ENCODE measurements around the gene LRRC23. TPM values are rescaled to one million over a fixed set of nuclear protein-coding genes. Genes with fewer than 3 reads are reported as not detected.

Gene LRRC23
- total and polyA plus RNA-seq, 9 of the 15 experiments (the other 6 are each of a cell fraction or from before 2014, with no cell fraction given) = 2.2 to 7.0 (median 3.0) TPM

GRCh38 chr12:6944381-6945186 is 40.0 kb downstream of the LRRC23 start:
- CTCF ChIA-PET (ENCODE audit: low intra/inter-chr PET ratio) = interaction anchor here (1.3 to 2.3 kb wide), 5 partner anchors 17 to 165 kb away, joined by 4 to 14 read pairs (median 12); partner anchors contain the start of gene C1R
- peak; percentile 96 for TF ChIP-seq RBFOX2 (IDR thresholded peaks at IDR 0.05; ENCODE audit: low read depth, low read length)
- peak; percentile 60 for TF ChIP-seq RNF2 (IDR thresholded peaks at IDR 0.05)
- 0 out of 2 replicates have a peak, but pooled peaks have one; percentile 29 for TF ChIP-seq MYC (IDR thresholded peaks at IDR 0.05; ENCODE audit: low read depth, low read length)
- TF ChIP-seq MYC (CRISPR knock-in tag; IDR thresholded peaks at IDR 0.05; ENCODE audit: borderline replicate concordance, low read depth) = no peak
- TF ChIP-seq E2F3 (CRISPR knock-in tag; IDR thresholded peaks at IDR 0.05) = peak; percentile 45; the same call in 1 of the 2 replicates
- no peak for TF ChIP-seq ATF6 (CRISPR knock-in tag; IDR thresholded peaks at IDR 0.05)
- peak; percentile 91; the same call in 1 of the 2 replicates for TF ChIP-seq SRSF1 (IDR thresholded peaks at IDR 0.05; ENCODE audit: low read depth, low read length)
- TF ChIP-seq ZNF518B (CRISPR knock-in tag; IDR thresholded peaks at IDR 0.05) = no peak
- TF ChIP-seq, protein P1, sequence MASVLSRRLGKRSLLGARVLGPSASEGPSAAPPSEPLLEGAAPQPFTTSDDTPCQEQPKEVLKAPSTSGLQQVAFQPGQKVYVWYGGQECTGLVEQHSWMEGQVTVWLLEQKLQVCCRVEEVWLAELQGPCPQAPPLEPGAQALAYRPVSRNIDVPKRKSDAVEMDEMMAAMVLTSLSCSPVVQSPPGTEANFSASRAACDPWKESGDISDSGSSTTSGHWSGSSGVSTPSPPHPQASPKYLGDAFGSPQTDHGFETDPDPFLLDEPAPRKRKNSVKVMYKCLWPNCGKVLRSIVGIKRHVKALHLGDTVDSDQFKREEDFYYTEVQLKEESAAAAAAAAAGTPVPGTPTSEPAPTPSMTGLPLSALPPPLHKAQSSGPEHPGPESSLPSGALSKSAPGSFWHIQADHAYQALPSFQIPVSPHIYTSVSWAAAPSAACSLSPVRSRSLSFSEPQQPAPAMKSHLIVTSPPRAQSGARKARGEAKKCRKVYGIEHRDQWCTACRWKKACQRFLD (CRISPR knock-in tag; IDR thresholded peaks at IDR 0.05) = no peak
- TF ChIP-seq BDP1 (IDR thresholded peaks at IDR 0.05; ENCODE audit: insufficient read depth, insufficient read length) = no peak
- TF ChIP-seq ATF1 (CRISPR knock-in tag; IDR thresholded peaks at IDR 0.05) = no peak
- peak; percentile 19; the same call in 1 of the 2 replicates for TF ChIP-seq ATF1 (tag; IDR thresholded peaks at IDR 0.05)
- no peak for TF ChIP-seq ERF (CRISPR knock-in tag; IDR thresholded peaks at IDR 0.05)
- no peak for TF ChIP-seq POU5F1 (IDR thresholded peaks at IDR 0.05; ENCODE audit: borderline replicate concordance, low read depth, low read length, partially characterized antibody)
- TF ChIP-seq GABPB1 (CRISPR knock-in tag; IDR thresholded peaks at IDR 0.05) = peak; percentile 70; the same call in 1 of the 2 replicates

More at GRCh38 chr12:6944381-6945186, 40.0 kb downstream of the LRRC23 start:
- H3K27ac ChIP-seq (ENCODE audit: extremely low read depth, low read depth, low read length) = peak overlapping the region; percentile 96
- H3K79me2 ChIP-seq (ENCODE audit: control insufficient read depth, insufficient read depth, low read length) = peaks cover 13% of the 10 kb centered on the region
- ATAC-seq (peak; percentile 72), DNase-seq (ENCODE audit: extremely low read depth in 1 of 4, low spot score in 3 of 4) (peak; percentile 55 to 92 (median 65)), FAIRE-seq (peak; percentile 87)
- H3K4me2 ChIP-seq (ENCODE audit: insufficient read depth, low read length) = peak overlapping the region; percentile 94
- peaks cover 24% of the 10 kb centered on the region; the same call in 2 of the 3 replicates for H3K36me3 ChIP-seq (ENCODE audit: control insufficient read depth, insufficient read depth, low read length)
- H3K9me3 ChIP-seq (replicated peaks; ENCODE audit: control insufficient read depth, insufficient read depth, low read depth, low read length) = no peaks in the 10 kb centered on the region
- intact Hi-C loops (cut with micrococcal nuclease) (loop anchor here (1.0 to 5.0 kb wide), 5 partner anchors 20 to 164 kb away; partner anchors contain the start of genes C1RL and TPI1), in situ Hi-C loops (cut with MboI) (loop anchor here (5.0 kb wide), 1 partner anchor 77 kb away; the partner anchor contains the start of gene TPI1)
- WGBS (ENCODE audit: insufficient coverage, low coverage, missing lambda C conversion rate) = 2% methylated on average over 39 of the region's 48 CpGs
- no peaks in the 10 kb centered on the region for H3K9me1 ChIP-seq (ENCODE audit: control insufficient read depth, insufficient read depth, low read length)
- peak overlapping the region; percentile 86 to 88 for H3K9ac ChIP-seq (ENCODE audit: insufficient read depth in 1 of 2, low read depth in 2 of 2, low read length in 2 of 2)
- H3K4me1 ChIP-seq (replicated peaks in 1 of 2; ENCODE audit: control insufficient read depth in 2 of 2, insufficient read depth in 2 of 2, low read length in 2 of 2) = peaks cover 13 to 50% of the 10 kb centered on the region in 2 experiments
- POLR2A ChIA-PET = interaction anchor here (0.5 to 6.3 kb wide), 40 partner anchors 10 to 322 kb away, joined by 3 to 98 read pairs (median 5); partner anchors contain the start of genes ATN1, C1RL, CDCA3 and LRRC23
- H3K4me3 ChIP-seq = peak overlapping the region; percentile 49
- H4K20me1 ChIP-seq (replicated peaks; ENCODE audit: control insufficient read depth, insufficient read depth, low read length) = no peaks in the 10 kb centered on the region
- no peaks in the 10 kb centered on the region for H3K27me3 ChIP-seq (ENCODE audit: control insufficient read depth in 2 of 2, insufficient read depth in 2 of 2, low read length in 2 of 2)
- no TSS peak for BruUV-seq (replicated peaks)
- peak overlapping the region; percentile 79 for H2AFZ ChIP-seq (ENCODE audit: low read depth, low read length)
